H1 (cell line): ENCODE measurements around the gene OVCA2. TPM values are rescaled to one million over a fixed set of nuclear protein-coding genes. Genes with fewer than 3 reads are reported as not detected.
A peak's percentile ranks its signal among the peaks of the same experiment; 100 is the strongest.

Source experiments
- CHD2 ChIP-seq: IDR thresholded peaks from 2 replicates; pipeline ENCODE4 v1.6.1; 2012; ENCODE audit warnings: low read length, improper control_type of control experiment
- CHD7 ChIP-seq: fragments of 300-600 bp; sonication (generic); IDR thresholded peaks from 2 replicates; pipeline ENCODE4 v1.7.1; 2012; ENCODE audit warnings: low read length, moderate library complexity, mild to moderate bottlenecking, inconsistent platforms; ENCODE audit not compliant: insufficient replicate concordance
- CREB1 ChIP-seq: IDR thresholded peaks from 2 replicates; pipeline ENCODE4 v1.6.1; 2012; ENCODE audit warnings: inconsistent platforms
- EGR1 ChIP-seq: IDR thresholded peaks from 2 replicates; pipeline ENCODE4 v1.6.1; 2011; ENCODE audit warnings: low read depth, low read length, borderline replicate concordance
- HDAC6 ChIP-seq: IDR thresholded peaks from one replicate; pipeline ENCODE4 v1.7.1; 2012; ENCODE audit warnings: low read depth, mild to moderate bottlenecking, inconsistent platforms, low read length, moderate library complexity
- NANOG ChIP-seq: IDR thresholded peaks from 2 replicates; pipeline ENCODE4 v1.6.1; 2011; ENCODE audit warnings: low read length, low read depth, mild to moderate bottlenecking, inconsistent platforms; ENCODE audit not compliant: insufficient read depth, poor library complexity, severe bottlenecking
- RFX5 ChIP-seq: IDR thresholded peaks from 2 replicates; pipeline ENCODE4 v1.6.1; 2011; ENCODE audit warnings: low read depth, low read length, improper control_type of control experiment, borderline replicate concordance
- SIRT6 ChIP-seq: IDR thresholded peaks from one replicate; pipeline ENCODE4 v1.7.1; 2012; ENCODE audit warnings: low read length, inconsistent platforms
- SP1 ChIP-seq: IDR thresholded peaks from 2 replicates; pipeline ENCODE4 v1.6.1; 2011; ENCODE audit warnings: low read depth, low read length
- SP4 ChIP-seq: IDR thresholded peaks from 2 replicates; pipeline ENCODE4 v1.6.1; 2012; ENCODE audit warnings: low read length, inconsistent platforms
- SUZ12 ChIP-seq: fragments of 200-600 bp; sonication (generic); IDR thresholded peaks from 2 replicates; pipeline ENCODE4 v1.6.1; 2012; ENCODE audit warnings: mild to moderate bottlenecking, inconsistent platforms, low read length, moderate library complexity, mixed read lengths
- polyA plus RNA-seq, 7 experiments: library from polyadenylated mRNA; depleted of rRNA in 3 of 7; stranded (reverse) in 5 of 7; unstranded in 2 of 7; fragments of >200 nt in 5 of 7; fragments of 200-250 nt in 2 of 7; gene quantifications; 1 replicate in 5 of 7; 2 replicates in 1 of 7; 4 replicates in 1 of 7; pipeline versions ENCODE4 v1.2.1 to v1.2.3, GENCODE V29; 2011 to 2013; ENCODE audit warnings: missing spikeins in 2 of 7, mixed read lengths in 2 of 7
- total RNA-seq: library from RNA; stranded (reverse); fragmentation: NEBNext Ultra II Directional; extraction: Animal tissue kit (Norgen Biotek cat#: 25700); gene quantifications from 2 replicates; pipeline ENCODE4 v1.2.1, GENCODE V29; 2021

The OVCA2 gene
- total and polyA plus RNA-seq, 2 of the 8 experiments (the other 6 are each of a cell fraction or from before 2014, with no cell fraction given), result 15.3 to 37.0 TPM

GRCh38 chr17:2029911-2030778 is 11.7 kb upstream of the OVCA2 start, which contains the start of gene DPH1 (continued):
- TF ChIP-seq CHD7 (no peak), SP1 (peak; percentile 90), SIRT6 (no peak), RFX5 (no peak), SP4 (peak; percentile 87; the same call in 1 of the 2 replicates), SUZ12 (no peak), HDAC6 (no peak), NANOG (no peak), EGR1 (peak; percentile 99), CREB1 (peak; percentile 51; the same call in 1 of the 2 replicates), CHD2 (no peak)
